GM21723 (cell line): ENCODE data around the gene CAB39.

Experiments used
- ATAC-seq: cut with Tn5 transposase; IDR thresholded peaks from one replicate; pipeline ENCODE4 v1.9.1; 2021; ENCODE audit warnings: mild to moderate bottlenecking, moderate library complexity; ENCODE audit not compliant: unreplicated experiment

Gene CAB39

DNA sequence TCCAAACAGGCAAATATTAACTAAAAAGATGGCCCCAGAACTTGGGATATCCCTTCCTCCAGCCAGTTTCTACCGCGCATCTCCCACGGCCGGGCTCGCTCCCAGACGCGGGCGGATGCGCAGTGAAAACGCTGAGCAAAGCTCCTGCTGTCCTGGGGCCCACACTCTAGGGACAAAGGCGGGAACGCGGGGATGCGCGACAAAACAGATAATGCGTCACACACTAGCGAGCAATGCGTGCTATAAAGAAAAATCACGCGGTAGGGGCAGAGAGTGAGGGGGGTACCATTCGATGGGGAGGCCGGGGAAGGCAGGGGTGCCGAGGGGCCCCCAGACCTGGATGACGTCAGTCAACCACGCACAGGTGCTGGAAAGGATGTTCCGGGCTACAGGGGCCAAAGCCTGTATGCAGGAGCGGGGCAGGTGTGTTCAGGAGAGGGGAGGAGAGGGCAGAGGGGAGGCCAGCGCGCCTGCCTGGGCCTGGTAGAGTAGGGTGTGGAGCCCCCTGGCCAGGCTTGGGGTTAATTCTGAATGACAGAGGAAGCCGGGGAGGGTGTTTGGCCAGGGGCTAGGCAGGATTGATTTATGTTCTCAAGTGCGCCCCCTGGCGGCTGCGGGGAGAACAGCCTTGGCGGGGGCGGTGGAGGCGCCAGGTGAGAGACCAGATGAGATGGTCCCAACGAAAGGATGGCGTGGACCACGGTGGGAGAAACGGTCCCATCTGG lies 137.2 kb downstream of the CAB39 start:
- ATAC-seq, result no peak

DNA sequence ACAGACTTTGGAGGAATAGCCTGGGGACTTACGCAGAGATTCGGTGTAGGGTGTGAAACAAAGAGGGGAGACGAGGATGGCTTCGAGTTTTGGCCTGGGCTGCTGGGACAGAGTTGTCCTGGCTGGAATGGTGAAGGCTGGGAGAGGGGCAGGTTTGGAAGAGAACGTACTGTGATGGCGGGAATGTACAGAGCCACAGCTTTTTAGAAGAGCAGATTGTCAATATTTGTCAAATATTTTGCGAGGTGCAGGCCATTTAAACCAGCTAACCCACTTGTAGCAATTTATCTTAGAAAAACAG lies 137.7 kb downstream of the CAB39 start:
- no peak for ATAC-seq

DNA sequence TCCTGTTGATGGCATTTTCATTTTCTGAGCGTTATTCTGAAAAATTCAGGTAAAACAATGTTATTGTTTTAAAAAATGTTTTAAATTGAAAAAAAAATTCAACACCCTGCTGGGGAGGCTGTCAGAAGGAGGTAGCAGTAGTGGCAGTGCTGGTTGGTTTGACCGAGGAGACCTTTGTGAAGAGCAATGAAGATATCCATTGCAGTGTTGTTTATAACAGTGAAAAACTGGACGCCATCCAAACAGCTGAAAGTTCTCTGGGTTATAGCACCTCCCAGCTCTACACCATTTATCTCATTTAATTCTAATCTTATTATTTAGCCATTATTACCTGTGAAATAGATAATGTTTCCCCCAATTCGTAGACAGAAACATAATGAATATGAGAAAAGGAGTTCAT lies 139.5 kb downstream of the CAB39 start:
- ATAC-seq, result no peak

DNA sequence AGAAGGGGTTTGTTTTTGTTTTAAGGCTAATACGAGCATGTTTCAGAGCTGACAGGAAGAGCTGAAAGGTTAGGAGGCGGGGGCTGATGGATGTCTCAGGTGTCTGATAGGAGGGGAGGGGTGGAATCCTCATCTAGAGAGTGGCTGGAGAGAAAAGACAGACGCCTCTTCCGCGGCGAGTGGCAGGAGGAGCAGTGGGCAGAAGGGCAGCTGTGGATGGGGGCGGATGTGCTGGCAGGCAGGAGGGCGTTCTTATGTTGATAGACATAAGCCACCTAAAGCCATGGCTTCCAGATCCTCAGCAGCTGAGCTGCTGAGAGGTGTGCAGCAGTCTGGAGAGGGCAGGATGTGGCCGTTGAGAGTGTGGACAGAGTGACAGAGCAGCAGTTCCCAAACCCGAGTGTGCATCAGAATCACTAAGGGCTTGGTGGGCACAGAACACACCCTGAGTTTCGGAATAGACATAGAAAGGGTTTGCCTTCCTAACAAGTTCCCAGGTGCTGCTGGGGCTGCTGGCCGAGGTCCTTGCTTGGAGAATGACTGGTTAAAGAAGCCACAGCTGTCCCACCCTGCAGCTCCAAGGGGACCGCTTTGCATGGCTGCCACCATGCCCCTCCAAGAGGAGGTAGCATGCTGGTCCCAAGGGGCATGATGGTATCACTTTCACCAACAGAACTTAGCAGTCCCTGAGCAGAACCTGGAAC lies 149.1 kb downstream of the CAB39 start:
- no peak for ATAC-seq

DNA sequence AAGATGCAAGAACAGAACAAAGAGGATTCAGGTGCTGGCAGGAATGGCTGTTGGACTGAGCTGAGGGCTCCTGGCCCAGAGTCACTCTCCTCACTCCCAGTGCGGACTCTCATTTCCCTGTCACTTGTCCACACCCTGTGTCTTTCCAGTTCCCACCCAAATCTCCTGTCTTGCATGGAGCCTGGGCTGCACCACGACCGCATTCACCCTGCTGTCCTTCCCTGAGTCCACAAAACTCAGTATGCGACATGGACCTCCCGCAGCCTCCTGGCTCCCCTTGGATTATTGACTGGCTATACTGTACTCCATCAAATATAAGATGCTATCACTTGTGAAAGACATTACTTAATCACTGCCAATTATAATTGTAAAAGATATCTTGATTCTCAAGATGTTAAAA lies 149.7 kb downstream of the CAB39 start:
- no peak for ATAC-seq

DNA sequence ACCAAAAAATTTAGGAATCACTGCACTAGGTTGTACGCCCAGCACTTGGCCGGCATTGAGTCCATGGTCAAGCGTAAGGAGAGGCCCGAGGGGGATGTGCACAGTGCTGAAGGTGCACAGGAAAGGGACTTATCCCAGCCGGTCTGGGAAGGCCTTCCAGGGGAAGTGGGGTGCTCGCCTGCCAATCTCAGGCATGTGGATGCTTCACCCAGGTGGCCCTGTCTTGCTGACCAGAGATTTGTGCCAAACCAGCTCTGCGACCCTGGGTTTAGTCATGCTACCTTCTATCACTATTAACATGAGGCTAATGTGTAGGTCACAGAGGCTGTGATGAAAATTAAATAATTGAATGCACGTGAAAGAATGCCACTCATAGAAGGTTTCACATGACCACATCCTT lies 150.4 kb downstream of the CAB39 start:
- ATAC-seq, result no peak

DNA sequence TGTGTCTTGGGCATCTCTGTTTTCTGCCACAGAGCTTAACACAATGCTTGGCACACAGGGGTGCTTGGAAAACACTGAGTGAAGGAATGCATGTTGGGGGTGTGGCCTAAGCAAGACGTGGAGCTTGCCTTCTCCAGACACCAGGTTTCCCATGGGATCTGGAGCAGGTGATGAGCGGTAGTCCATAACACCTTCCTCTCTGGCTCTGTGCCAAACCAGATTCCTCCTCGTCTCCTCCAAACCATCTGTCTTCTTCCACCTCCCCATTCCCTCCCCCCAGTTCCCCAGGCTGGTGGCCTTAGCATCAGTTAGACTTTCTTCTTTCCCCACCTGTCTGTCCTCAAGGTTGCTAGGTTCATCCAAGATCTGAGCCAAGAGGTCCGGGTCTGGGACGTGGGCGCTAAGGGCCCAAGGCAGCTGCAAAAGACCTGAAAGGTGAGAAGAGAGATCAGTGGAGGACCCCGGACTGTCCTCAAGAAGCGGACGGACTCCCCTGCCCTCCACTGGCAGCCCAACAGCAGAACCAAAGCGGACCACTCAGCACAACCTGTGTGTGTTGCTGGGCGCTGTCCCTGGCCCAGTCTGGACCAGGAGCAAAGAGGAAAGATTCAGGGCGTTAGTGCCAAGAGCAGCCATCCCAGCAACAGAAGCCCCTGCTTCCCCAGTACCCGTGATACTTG lies 150.9 kb downstream of the CAB39 start:
- no peak for ATAC-seq

DNA sequence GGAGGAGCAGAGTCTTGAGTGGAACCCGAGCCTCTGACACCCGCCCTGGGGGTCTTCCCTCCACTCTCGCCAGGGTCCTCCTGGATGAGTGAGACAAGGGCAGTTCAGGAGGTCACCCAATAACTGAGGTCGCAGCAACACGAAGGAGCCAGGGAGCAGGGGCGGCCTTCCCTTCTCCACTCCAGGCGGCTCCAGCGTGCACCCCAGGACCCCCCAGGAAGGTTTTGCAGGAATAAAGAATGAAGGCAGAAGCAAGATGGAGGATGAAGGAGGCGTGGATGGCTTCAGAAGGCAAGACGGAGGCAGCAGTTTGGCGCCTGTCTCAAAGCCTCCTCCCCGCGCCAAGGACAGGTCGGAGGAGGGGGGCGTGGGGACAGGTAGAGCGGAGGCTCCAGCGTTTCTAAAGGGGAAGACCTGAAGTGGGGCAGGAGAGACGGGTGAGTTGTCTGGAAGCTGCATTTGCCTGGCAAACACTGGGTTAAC lies 151.5 kb downstream of the CAB39 start:
- ATAC-seq, result no peak

DNA sequence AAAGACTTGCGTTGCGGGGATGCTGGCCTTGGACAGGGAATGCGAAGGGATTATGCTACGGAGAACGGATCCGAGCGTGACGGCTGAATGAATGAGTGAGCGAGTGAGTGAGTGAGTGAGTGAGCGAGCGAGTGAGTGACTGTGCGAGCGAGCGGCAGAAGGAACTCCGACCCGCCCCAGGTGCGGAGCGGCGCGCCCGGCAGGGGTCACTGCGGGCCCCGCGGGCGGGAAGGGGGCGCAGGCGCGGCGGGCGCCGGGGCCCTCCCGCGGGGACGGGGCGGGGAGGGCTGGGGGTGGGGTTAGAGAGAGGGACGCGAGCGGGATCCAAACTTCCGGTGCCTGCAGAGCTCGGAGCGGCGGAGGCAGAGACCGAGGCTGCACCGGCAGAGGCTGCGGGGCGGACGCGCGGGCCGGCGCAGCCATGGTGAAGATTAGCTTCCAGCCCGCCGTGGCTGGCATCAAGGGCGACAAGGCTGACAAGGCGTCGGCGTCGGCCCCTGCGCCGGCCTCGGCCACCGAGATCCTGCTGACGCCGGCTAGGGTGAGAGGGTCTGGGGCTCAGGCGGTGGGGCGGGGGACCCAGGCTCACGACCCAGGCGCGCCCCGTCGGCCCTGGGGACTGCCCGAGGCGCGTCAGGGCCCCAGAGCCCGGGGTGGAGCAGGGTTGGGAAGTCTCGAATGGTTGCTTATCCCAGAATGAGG lies 152.1 kb downstream of the CAB39 start, which contains the start of gene ITM2C:
Gene ITM2C (plus strand): TSS at position 338 of the 702 bp plus-strand sequence. CDS start 84 bp downstream, at position 422.
- ATAC-seq, result peak; percentile 70

DNA sequence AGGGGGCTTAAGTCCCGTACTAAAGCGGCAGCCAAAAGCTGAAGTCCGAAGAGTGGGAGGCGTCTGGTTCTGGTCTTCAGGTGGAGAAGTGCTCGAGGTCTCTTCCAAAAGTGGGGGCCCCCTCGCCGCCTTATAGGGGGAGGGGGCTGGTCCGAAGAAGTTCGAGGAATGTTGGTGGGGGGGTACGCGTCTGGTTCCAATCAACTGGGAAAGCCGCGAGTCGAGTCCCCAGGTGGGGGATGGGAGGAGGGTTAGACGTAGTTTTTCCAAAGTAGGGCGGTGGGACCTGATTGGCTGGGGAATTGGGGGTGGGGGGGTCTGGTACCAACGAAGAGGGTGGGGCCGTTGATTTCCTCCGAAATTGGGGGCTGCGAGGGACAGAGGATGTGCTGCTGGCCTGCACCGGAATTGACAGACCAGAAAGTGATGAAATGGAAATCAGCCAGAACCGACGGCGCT lies 152.7 kb downstream of the CAB39 start:
- no peak for ATAC-seq

DNA sequence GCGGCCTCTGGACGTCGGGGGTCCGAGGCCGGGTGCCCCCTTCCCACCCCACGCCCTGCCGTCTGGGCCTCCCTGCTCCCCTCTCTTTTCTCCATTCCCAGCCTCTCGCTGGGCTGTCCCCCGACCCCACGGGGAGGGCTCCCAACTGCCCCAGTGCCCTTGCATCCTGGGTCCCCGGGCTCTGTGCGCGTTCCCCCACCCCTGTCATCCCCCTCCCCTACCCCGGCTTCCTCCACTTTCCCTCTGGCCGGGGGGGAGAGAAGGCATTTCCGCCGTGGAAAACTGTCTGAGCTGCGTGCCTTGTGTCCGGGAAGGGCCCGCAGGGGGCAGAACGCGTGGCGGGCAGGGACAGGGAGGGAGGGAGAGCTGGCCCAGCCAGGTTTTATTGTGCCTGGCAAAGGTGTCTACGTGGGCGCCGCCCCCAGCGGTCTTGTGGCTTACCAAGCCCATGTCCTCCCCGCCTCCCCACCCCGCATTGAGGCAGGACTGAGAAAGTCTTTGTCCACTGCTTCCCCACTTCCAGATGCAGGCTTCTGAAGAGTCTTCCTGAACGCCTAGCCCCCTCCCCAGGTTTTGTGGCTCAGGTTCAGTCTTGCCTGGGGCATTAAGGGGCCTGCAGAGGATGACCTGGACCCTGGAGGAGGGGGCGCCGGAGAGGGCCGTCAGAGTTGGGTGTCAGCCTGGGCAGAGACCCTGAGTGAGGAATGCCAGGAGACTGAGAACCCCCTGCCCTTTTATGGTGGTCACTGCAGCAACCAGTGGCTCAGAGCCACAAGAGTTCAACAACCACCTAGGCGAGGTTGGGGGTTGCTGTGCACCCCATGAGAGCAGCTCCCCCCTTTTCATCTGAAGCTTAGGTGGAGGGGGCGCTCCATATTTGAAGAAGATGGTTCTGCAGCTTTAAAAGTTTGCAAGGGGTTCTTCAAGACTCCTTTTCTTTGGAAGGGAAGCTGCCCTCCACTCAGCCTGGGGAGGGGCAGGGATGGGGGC lies 153.4 kb downstream of the CAB39 start:
- ATAC-seq, result no peak

DNA sequence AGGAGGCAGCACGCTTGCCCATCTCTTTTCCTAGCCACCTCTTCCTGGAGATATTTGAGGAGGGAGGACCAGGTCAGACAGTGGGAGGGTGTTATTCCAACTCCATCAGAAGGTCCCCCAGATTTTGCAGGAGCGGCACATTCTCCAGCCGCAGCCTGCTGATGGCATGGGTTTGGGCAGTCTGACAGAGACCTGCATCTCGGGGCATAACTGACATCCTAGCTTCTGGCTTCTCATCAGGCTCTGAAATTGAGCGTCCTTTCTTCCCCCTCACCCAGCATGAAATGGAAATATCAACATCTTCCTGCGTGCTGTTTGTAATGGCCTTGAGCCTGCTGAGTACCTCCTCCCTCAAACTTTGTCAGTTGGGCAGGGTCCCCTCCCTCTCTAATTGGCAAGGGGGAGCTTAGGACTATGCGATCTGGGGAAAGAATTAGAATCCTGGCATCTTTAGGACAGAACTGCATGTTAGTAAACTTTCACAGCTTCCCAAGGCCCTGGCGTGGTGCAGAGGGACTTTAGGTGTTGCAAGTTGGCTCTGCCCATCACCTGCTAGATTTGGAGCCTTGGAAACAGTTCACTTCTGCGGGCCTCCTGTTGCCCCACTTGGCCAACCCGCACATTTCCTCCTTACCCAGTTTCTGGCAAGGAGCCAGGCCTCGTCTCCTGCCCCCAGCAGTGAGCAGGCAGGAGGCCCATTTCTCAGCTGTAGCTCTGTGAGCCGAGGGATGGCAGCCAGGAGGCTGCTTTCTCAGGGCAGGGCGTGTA lies 154.3 kb downstream of the CAB39 start:
- ATAC-seq, result no peak

DNA sequence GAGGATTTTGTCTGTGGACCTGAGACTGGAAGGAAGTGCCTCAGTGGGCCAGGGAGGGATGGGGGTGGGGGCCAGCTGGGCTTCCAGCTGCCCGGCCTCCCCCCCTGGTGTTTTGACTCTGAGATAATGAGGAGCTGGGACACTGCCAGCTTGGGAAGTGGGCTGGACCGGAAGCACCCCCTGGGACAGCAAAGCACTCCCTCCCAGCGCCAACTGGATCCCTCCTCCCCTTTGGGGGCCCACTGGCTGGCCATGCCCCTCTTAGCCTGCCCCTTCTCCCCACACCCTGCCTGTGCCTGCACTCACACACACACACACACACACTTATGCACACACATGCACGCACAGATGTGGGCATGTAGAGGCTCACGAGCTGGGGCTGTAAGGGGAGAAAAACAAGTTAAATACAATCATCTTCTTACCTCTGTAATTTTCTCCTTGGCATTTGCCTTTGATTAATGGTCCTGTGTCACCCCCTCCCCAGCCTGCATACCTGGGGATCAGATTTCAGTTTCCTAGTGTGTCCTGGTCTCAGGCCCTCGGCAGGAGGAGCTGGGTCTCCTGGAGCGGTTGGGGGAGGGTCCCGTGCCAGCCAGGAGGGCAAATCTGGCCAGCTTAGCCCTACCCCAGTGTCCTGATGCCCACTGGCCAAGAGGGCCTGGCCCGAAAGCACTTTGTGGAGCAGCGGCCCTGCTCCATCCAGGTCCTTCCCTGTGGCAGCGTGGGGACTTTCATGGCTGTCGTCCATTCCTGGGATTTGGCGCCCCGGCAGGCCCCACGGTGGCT lies 155.7 kb downstream of the CAB39 start:
- no peak for ATAC-seq

DNA sequence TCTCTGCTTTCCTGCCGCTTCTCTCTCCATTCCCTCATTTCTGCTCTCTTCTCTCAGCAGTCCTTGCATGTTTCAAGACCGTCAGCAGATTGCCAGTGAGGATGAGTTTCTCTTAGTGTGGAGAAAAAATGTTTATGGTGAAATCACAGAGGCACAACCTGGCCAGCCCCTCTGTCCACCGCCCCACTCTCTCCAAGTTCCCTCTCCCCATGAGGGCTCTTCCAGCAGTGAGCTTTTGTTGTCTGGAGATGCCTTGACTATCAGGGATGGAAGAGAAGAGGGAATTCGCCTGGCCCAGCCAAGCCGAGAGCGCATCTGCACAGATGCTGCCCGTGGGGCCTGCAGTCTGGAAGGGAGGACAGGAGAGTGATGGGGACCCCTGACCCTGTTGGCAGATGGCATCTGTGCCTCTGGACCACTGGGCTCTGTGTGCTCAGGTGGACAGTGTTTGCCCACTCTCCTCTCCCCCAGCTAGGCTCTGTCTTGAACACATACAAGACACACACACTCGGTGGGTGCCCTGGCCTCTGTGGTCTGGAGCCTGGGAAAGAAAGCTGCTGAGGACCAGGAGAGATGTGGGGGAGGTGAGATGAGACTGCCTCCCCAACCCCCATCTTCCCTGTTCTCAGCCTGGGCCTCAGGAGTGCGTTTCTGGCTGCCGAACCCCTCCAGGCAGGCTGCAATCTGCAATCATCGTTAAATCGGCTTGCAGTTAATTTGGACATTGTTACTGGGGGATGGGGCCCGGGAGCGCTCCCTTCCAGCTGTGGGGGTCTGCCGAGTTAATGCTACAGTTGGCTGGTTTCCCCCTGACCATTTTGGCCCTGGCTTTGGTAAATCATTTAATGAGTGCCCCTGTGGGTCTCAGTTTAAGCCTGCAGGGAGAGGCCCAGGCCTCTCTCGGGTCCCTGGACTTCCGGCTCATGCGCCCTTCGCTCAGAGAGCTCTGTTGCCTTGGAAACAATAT lies 156.6 kb downstream of the CAB39 start:
- no peak for ATAC-seq

DNA sequence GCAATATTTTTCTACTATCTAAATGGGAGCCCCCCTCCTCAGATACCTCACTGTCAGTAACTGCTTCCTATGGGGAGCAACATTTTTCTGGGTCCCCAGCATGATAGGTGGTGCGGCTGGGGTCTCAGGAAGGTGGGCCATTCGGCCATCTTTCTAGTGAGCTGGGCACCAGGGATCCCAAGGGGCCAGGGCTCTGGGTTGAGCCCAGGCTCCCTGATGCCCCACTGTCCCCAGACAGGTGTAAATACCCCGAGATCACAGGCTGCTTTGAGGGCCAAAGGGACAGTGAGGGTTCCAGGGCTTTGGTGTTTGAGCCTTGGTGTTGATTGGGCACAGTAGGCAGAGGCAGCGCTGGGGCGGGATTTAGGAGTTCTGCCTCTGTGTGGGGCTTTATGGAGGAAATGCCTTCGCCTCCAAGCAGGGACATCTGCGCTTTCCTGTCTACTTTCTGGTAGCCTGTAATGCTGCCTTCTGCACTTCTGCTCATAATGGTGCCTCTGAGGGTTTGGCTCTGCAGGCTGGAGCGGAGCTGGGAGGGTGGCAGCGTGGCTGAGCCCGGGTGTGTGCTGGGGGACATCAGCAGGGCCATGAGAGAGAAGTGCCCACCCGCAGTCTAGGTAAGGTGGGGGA lies 157.4 kb downstream of the CAB39 start:
- ATAC-seq, result no peak
